Motor neuron (in vitro differentiated cells): ENCODE data around the gene MAST4. TPM values are rescaled to one million over a fixed set of nuclear protein-coding genes. Genes with fewer than 3 reads are reported as not detected.

ENCODE experiments used
- ATAC-seq, 8 experiments: fragments of 200-7000 bp; cut with Tn5 transposase; replicated peaks in 6 of 8; 2 replicates each; pipeline ENCODE4 v1.8.0; 2021; ENCODE audit warnings: mild to moderate bottlenecking in 8 of 8, moderate library complexity in 8 of 8
- H3K27ac ChIP-seq, 2 donors: fragments of 250-450 bp; sonication (Bioruptor Pico); 2 replicates each; pipeline ENCODE4 v1.9.0; 2021; ENCODE audit warnings: antibody characterized with exemption in 2 of 2, mild to moderate bottlenecking in 2 of 2, moderate library complexity in 1 of 2
- H3K4me1 ChIP-seq, 2 donors: fragments of 250-450 bp; sonication (Bioruptor Pico); replicated peaks in 1 of 2; 2 replicates each; pipeline ENCODE4 v1.6.1; 2021; ENCODE audit warnings: antibody characterized with exemption in 2 of 2, mild to moderate bottlenecking in 2 of 2, moderate library complexity in 1 of 2
- H3K4me3 ChIP-seq, 5 donors: fragments of 250-450 bp; sonication (Bioruptor Pico); 2 replicates each; pipeline ENCODE4 v1.9.0; 2021; ENCODE audit warnings: antibody characterized with exemption in 5 of 5, mild to moderate bottlenecking in 5 of 5, moderate library complexity in 4 of 5
- WGBS, 10 experiments: fragments of 450-650 bp; shearing (Covaris generic); methylation state at CpG; one replicate each; pipeline ENCODE4 v1.0.0; 2022; 5-methylcytosine and 5-hydroxymethylcytosine counted together
- in situ Hi-C, 9 experiments: fragments of 400-800 bp; cut with MboI; loops; one replicate each; pipeline ENCODE4 v1.15.0; 2021; ENCODE audit warnings: low sequenced_read_pairs in 9 of 9, low pct_unique_long_range_greater_than_20kb in 2 of 9; ENCODE audit not compliant: unreplicated experiment in 9 of 9
- total RNA-seq, 8 experiments: library from RNA; unstranded; fragments of 300-600 nt; gene quantifications; 2 replicates each; pipeline versions ENCODE4 v1.2.3 to v1.2.4, GENCODE V29; 2022

MAST4 gene
- total RNA-seq, 8 experiments from 2014 or later: 4.3 to 26.1 (median 12.9) TPM

- Histone ChIP-seq H3K27ac (no peak overlapping the region), H3K4me3 (no peak overlapping the region)
- in situ Hi-C loops: loop anchor here in 1 of 9 experiments (25.0 kb wide), 1 partner anchor 882 kb away; no protein-coding TSS in a partner anchor
These were observed 598.0 kb downstream of the MAST4 start for GRCh38 chr5:67194166-67194565.

DNA sequence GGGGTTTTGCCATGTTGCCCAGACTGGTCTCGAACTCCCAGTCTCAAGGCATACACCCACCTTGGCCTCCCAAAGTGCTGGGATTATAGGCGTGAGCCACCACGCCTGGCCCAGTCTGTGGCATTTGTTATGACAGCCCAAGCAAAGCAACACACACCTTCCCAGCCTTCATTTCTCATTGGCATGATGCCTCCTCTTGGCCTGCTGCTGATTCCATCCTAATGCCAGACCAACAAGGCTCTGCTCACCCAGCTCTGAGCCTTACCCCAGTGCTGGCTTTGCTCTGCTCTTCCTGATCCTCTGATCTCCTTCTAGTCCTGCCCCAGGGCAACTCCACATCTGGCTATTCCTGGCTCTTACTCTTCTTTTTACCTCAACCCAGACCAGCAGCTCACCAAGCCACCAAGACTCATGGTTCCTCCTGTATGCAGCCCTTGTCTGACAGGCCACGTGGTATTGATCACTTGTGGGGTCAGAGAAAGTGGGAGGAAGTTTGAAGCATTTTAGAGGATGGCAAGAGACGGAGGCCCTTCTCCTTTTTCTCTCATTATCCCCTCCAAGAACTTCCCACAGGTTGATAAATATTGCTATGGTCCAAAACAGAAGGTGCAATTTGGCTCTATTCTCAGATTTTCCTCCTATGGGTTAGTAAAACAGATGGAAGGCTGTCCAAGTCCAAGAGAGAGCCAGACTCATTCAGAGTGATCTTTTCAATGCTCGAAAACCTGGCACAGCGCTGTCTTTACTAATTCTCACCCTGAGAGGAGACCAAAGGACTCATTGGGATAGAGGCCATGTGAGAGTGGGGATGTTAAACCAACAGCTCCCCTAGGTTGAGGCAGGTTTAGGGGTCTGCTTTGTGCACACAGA is 599.4 kb downstream of the MAST4 start:
- no peak for ATAC-seq
- WGBS, 10 experiments: 20 to 95% (median 83%) methylated on average over 1 to 6 of the region's 7 CpGs; no CpG with 5 or more reads in 3 of the 10 experiments
- in situ Hi-C loops: loop anchor here in 1 of 9 experiments (25.0 kb wide), 1 partner anchor 883 kb away; no protein-coding TSS in a partner anchor
- Histone ChIP-seq H3K27ac (no peak overlapping the region), H3K4me3 (no peak overlapping the region), H3K4me1 (no peaks in the 10 kb centered on the region)

More at GRCh38 chr5:67194166-67194565, 598.0 kb downstream of the MAST4 start:
- no peak for ATAC-seq
- 60 to 100% (median 88%) methylated on average over 1 to 3 of the region's 3 CpGs; no CpG with 5 or more reads in 1 of the 10 experiments for WGBS, 10 experiments
- peaks cover 0 to 2% of the 10 kb centered on the region in 2 donors for H3K4me1 ChIP-seq

DNA sequence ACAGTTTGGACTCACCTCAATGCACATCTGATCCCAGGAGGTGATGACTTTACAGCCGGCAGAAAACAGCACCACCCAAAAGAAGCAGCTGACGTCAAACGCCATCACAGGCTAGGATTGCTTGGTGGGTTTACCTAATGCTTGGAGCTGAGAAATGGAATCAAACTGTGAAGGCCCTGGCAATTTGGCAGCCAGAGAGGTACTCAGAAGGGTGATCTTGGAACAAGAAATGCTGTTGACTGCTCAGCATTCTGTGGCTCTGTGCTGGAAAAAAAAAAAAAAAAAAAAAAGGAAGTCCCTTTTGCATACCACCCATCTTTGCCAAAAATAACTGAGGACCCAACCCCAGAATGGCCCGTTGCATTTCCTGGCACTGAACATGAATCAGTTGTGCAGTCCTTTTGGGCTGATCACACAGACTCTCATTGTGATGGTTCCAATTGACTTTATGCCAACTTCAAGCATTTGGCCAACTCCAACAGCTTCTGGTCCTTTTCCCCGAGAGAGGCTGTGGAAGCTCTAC is 600.4 kb downstream of the MAST4 start, which contains the start of gene CD180:
CD180 (minus strand) TSS at position 263 of the 523 bp plus-strand sequence; CDS start at position 105, 158 bp downstream.
- in situ Hi-C loops: loop anchor here in 1 of 9 experiments (25.0 kb wide), 1 partner anchor 884 kb away; no protein-coding TSS in a partner anchor
- Histone ChIP-seq H3K4me3 (no peak within 1 kb of the TSS), H3K27ac (no peak within 1 kb of the TSS), H3K4me1 (no peaks in the 10 kb centered on the region)
- WGBS, 10 experiments: 0 to 96% (median 85%) methylated on average over 1 to 4 of the region's 5 CpGs; no CpG with 5 or more reads in 4 of the 10 experiments
- peak in 3 of 8 experiments; percentile 12 to 70 (median 63) for ATAC-seq

DNA sequence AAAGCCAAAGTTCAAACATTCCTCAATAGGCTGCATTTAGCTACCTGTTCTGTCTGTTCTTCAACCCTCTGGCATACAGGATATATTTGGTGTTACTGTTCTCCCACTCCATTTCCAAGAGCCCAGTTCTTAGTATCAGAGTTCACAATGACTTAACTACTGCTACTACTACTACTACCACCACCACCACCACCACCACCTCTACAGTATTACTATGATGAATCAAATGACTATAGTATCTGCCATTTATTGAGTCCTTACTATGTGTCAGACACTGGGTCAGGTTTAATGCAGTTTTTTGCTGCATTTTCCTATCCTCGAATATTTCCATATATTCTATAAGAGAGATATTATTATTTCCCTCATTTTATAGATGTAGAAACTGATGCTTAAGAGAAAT is 601.3 kb downstream of the MAST4 start:
- H3K27ac ChIP-seq: no peak overlapping the region
- no peak for ATAC-seq
- no peak overlapping the region for H3K4me3 ChIP-seq
- no peaks in the 10 kb centered on the region for H3K4me1 ChIP-seq
- 80 to 100% (median 100%) methylated on average over 1 of the region's 1 CpG; no CpG with 5 or more reads in 3 of the 10 experiments for WGBS, 10 experiments
- in situ Hi-C loops: loop anchor here in 1 of 9 experiments (25.0 kb wide), 1 partner anchor 885 kb away; no protein-coding TSS in a partner anchor

- Histone ChIP-seq H3K4me3 (no peak overlapping the region), H3K27ac (no peak overlapping the region), H3K4me1 (no peaks in the 10 kb centered on the region)
- in situ Hi-C loops: loop anchor here in 1 of 9 experiments (25.0 kb wide), 1 partner anchor 887 kb away; no protein-coding TSS in a partner anchor
- 20 to 100% (median 78%) methylated on average over 1 of the region's 1 CpG; no CpG with 5 or more reads in 1 of the 10 experiments for WGBS, 10 experiments
- ATAC-seq: no peak
These were observed 602.7 kb downstream of the MAST4 start for GRCh38 chr5:67198917-67199316.

DNA sequence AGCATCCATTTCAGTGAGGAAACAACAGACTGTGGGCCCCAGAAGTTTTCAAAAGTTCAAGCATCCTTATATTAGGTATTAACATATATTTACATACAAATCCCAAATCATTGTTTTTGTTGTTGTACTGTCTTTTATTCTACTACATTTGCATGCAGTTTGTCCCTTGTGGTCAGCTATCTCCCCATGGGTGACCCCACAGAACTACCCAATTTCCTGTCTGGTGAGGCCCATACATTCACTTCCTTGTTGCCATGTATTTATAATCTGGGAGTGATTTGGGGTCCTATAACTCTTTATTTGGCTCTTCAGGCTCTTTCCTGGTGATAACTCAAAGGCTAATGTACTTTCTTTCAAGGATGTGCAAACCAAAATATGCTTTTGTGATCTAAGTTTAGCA is 603.7 kb downstream of the MAST4 start:
- H3K27ac ChIP-seq: no peak overlapping the region
- H3K4me1 ChIP-seq: no peaks in the 10 kb centered on the region
- H3K4me3 ChIP-seq: no peak overlapping the region
- ATAC-seq: no peak
- in situ Hi-C loops: loop anchor here in 6 of 9 experiments (10.0 to 25.0 kb wide), 4 partner anchors 45 to 888 kb away; no protein-coding TSS in a partner anchor

DNA sequence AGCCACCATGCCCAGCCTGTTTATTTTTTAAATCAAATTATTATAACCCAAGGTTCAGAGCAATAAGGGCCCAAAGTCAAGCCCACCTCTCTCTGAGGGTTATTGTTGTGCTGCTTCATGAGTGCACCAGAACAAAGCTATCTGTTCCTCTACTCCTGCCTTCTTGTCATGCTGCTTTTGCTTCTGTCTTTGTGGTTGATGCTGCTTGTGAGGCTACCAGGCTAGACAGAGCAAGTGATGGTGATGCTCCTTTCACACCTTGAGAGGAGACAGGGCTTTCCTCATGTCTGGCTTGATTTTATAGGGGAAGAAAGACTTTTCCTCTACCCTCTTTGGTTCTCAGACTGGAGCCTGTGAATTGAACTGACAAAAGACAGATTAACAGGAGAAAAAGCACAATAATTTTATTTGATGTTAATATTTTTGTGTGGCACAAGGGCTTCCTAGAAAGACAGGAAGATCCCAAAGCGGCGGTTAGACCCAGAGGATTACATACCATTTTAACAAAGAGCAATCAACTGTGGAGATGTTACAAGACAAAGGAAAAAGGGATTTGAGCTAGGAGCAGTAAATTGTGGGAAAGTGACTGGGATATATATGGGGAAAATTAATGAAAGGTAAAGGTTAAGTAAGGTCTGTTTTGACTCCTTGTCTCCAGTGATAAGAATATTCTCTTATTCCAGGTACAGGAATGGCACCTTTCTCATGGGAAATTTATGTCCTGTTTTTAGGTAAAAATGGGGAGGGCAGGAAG is 604.8 kb downstream of the MAST4 start:
- in situ Hi-C loops: loop anchor here in 6 of 9 experiments (10.0 to 25.0 kb wide), 4 partner anchors 46 to 889 kb away; no protein-coding TSS in a partner anchor
- no peaks in the 10 kb centered on the region for H3K4me1 ChIP-seq
- WGBS, 10 experiments: 83 to 100% (median 100%) methylated on average over 2 of the region's 2 CpGs; no CpG with 5 or more reads in 2 of the 10 experiments
- ATAC-seq: no peak
- H3K27ac ChIP-seq: no peak overlapping the region
- no peak overlapping the region for H3K4me3 ChIP-seq

GRCh38 chr5:67201897-67202549 is 605.8 kb downstream of the MAST4 start:
- Histone ChIP-seq H3K4me1 (no peaks in the 10 kb centered on the region), H3K27ac (no peak overlapping the region), H3K4me3 (no peak overlapping the region)
- WGBS, 10 experiments: 52 to 100% (median 77%) methylated on average over 1 to 6 of the region's 6 CpGs
- no peak for ATAC-seq
- in situ Hi-C loops: loop anchor here in 6 of 9 experiments (10.0 to 25.0 kb wide), 4 partner anchors 47 to 890 kb away; no protein-coding TSS in a partner anchor

- WGBS, 10 experiments: 40 to 100% (median 85%) methylated on average over 1 to 4 of the region's 4 CpGs; no CpG with 5 or more reads in 1 of the 10 experiments
- no peak for ATAC-seq
- Histone ChIP-seq H3K4me3 (no peak overlapping the region), H3K27ac (no peak overlapping the region), H3K4me1 (no peaks in the 10 kb centered on the region)
- in situ Hi-C loops: loop anchor here in 6 of 9 experiments (10.0 to 25.0 kb wide), 4 partner anchors 48 to 891 kb away; no protein-coding TSS in a partner anchor
These were observed 606.6 kb downstream of the MAST4 start for GRCh38 chr5:67202828-67203227.

DNA sequence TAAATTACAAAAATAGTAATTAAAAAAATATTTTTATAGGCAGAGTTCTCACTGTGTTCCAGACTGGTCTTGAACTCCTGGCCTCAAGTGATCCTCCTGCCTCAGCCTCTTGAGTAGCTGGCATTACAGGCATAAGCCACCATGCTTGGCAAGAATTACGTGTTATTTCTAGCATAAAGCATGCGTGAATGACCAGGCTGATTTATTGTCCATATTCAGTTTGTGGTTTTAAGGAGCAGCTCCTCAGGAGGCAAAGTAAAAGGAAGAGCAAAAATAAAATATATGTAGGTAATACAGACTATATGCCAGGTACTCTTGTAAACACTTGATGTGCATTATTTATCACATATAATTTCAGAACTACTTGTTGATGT is 607.5 kb downstream of the MAST4 start:
- WGBS, 10 experiments: 7 to 92% (median 62%) methylated on average over 1 to 2 of the region's 2 CpGs; no CpG with 5 or more reads in 3 of the 10 experiments
- ATAC-seq: peak in 3 of 8 experiments; percentile 26 to 47 (median 32)
- Histone ChIP-seq H3K27ac (no peak overlapping the region), H3K4me3 (no peak overlapping the region), H3K4me1 (no peaks in the 10 kb centered on the region)
- in situ Hi-C loops: loop anchor here in 6 of 9 experiments (10.0 to 25.0 kb wide), 4 partner anchors 49 to 891 kb away; no protein-coding TSS in a partner anchor

- peak in 1 of 8 experiments; percentile 14 for ATAC-seq
- in situ Hi-C loops: loop anchor here in 6 of 9 experiments (10.0 to 25.0 kb wide), 4 partner anchors 50 to 893 kb away; no protein-coding TSS in a partner anchor
These were observed 608.6 kb downstream of the MAST4 start for GRCh38 chr5:67204821-67205220.

More at GRCh38 chr5:67204821-67205220, 608.6 kb downstream of the MAST4 start:
- WGBS, 10 experiments: 54 to 100% (median 74%) methylated on average over 3 to 5 of the region's 5 CpGs; no CpG with 5 or more reads in 1 of the 10 experiments
- H3K4me3 ChIP-seq: no peak overlapping the region
- no peak overlapping the region for H3K27ac ChIP-seq
- no peaks in the 10 kb centered on the region for H3K4me1 ChIP-seq
